ENCODE results near the gene PIK3C3. TPM values are rescaled to one million over a fixed set of nuclear protein-coding genes. Genes with fewer than 3 reads are reported as not detected.

The PIK3C3 gene
- total and polyA plus RNA-seq, 2 of the 8 experiments (the other 6 are each of a cell fraction or from before 2014, with no cell fraction given), result 15.3 to 47.4 TPM

DNA sequence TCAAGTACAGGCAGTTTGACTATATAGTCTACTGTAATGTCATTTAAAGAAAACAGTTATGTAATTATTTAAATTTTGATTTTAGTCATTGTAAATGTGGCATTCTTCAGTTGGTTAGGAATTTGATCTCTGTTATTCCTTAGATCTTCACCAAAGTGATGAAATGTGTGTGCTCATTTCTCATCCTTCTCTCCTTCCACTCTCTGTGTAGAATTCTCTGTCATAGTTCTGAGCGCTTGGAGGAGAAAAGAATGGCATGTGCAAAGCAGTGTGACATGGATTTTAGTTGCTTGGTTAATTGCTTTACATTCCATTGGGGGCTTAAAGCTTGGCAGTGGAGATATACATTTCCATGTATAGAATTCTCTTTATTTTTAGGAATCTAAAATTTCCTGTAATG is 14.8 kb downstream of the PIK3C3 start:
- Histone ChIP-seq H2BK15ac (ENCODE audit: low read length) (no peak overlapping the region), H2AK5ac (ENCODE audit: low read depth, low read length) (no peak overlapping the region), H4K91ac (replicated peaks; ENCODE audit: insufficient read length, low read length) (no peak overlapping the region), H2BK5ac (ENCODE audit: low read depth, low read length) (no peak overlapping the region), H3K4ac (replicated peaks; ENCODE audit: insufficient read length, low read depth, low read length) (no peak overlapping the region), H3K9ac (replicated peaks in 1 of 4; ENCODE audit: extremely low read depth in 1 of 4, low read depth in 3 of 4, low read length in 3 of 4) (no peak overlapping the region), H2BK120ac (replicated peaks; ENCODE audit: low read depth, low read length) (no peak overlapping the region), H3K23ac (ENCODE audit: insufficient read length) (no peak overlapping the region), H3K79me1 (ENCODE audit: low read depth, low read length) (peaks cover 6% of the 10 kb centered on the region), H3K4me2 (ENCODE audit: insufficient read depth in 1 of 2, low read depth in 2 of 2, low read length in 2 of 2) (no peak overlapping the region), H4K20me1 (replicated peaks in 1 of 2; ENCODE audit: control insufficient read depth in 1 of 2, insufficient read depth in 2 of 2, low read length in 2 of 2) (peaks cover 0 to 3% of the 10 kb centered on the region in 2 experiments), H3K23me2 (ENCODE audit: low read depth, low read length) (no peaks in the 10 kb centered on the region), H3K18ac (ENCODE audit: extremely low read depth, low read length) (no peak overlapping the region), H3K14ac (ENCODE audit: insufficient read length) (no peak overlapping the region), H3K9me3 (ENCODE audit: insufficient read depth in 2 of 2, low read depth in 1 of 2, low read length in 1 of 2) (no peaks in the 10 kb centered on the region), H3K36me3 (ENCODE audit: control insufficient read depth in 2 of 4, insufficient read depth in 4 of 4, low read length in 3 of 4) (peaks cover 2 to 42% (median 8%) of the 10 kb centered on the region in 4 experiments; a peak in 7 of 8 replicates), H4K8ac (ENCODE audit: extremely low read depth, insufficient read depth, low read length) (no peak overlapping the region), H2BK20ac (ENCODE audit: low read length) (no peak overlapping the region), H3K56ac (replicated peaks; ENCODE audit: insufficient read length, low read depth, low read length) (no peak overlapping the region), H3K4me3 (ENCODE audit: extremely low read depth in 1 of 4, insufficient read depth in 2 of 4, low read depth in 3 of 4, low read length in 4 of 4) (no peak overlapping the region), H3K79me2 (ENCODE audit: control insufficient read depth in 1 of 2, insufficient read depth in 2 of 2, low read length in 2 of 2) (peaks cover 0 to 22% of the 10 kb centered on the region in 2 experiments; a peak in 1 of 4 replicates), H3K27ac (ENCODE audit: low read depth, low read length) (no peak overlapping the region), H3K4me1 (replicated peaks in 1 of 4; ENCODE audit: control insufficient read depth in 3 of 4, insufficient read depth in 4 of 4, low read length in 3 of 4) (no peaks in the 10 kb centered on the region), H3K27me3 (replicated peaks in 1 of 4; ENCODE audit: control insufficient read depth in 3 of 4, extremely low read depth in 1 of 4, insufficient read depth in 3 of 4, low read length in 3 of 4) (no peaks in the 10 kb centered on the region), H2AFZ (ENCODE audit: low read length) (no peak overlapping the region), H4K5ac (ENCODE audit: insufficient read length, low read depth, low read length) (no peak overlapping the region), H2BK12ac (ENCODE audit: low read depth, low read length) (no peak overlapping the region)
- CTCF ChIA-PET (ENCODE audit: partially characterized antibody), result interaction anchor here (1.0 kb wide), 1 partner anchor 12 kb away, joined by 3 read pairs; no protein-coding TSS in a partner anchor
- DNase-seq (ENCODE audit: low read depth in 1 of 2, low spot score in 2 of 2) (no peak), FAIRE-seq (no peak)
- WGBS, 2 experiments (ENCODE audit: extremely low coverage in 1 of 2, insufficient coverage in 1 of 2, insufficient read length in 1 of 2, insufficient replicate concordance in 2 of 2, low coverage in 1 of 2, low lambda C conversion rate in 2 of 2, missing lambda C conversion rate in 1 of 2), result 87% methylated on average over 1 of the region's 1 CpG; no CpG with 5 or more reads in 1 of the 2 experiments
- POLR2A ChIA-PET (ENCODE audit: partially characterized antibody), result no interaction called here
- TF ChIP-seq CTCF (IDR thresholded peaks at IDR 0.05; ENCODE audit: control extremely low read depth in 1 of 3, insufficient read depth in 1 of 3, low read depth in 1 of 3, low read length in 3 of 3) (no peak), RNF2 (IDR thresholded peaks at IDR 0.05; ENCODE audit: borderline replicate concordance, low read depth, low read length, missing control alignments, poor library complexity, severe bottlenecking) (no peak), RXRA (IDR thresholded peaks at IDR 0.05; ENCODE audit: insufficient read depth, low read depth, low read length) (no peak), SAP30 (IDR thresholded peaks at IDR 0.05; ENCODE audit: insufficient read depth, insufficient replicate concordance, low read length) (no peak), RBBP5 (IDR thresholded peaks at IDR 0.05; ENCODE audit: borderline replicate concordance, low read depth, low read length) (no peak), PHF8 (conservative IDR thresholded peaks at IDR 0.05; ENCODE audit: low read depth, low read length) (no peak), CHD1 (IDR thresholded peaks at IDR 0.05; ENCODE audit: low read depth, low read length) (no peak), EGR1 (IDR thresholded peaks at IDR 0.05; ENCODE audit: borderline replicate concordance, low read depth, low read length) (no peak), CBX8 (IDR thresholded peaks at IDR 0.05; ENCODE audit: borderline replicate concordance, low read depth, low read length) (no peak)
- TF ChIP-seq, protein P1, sequence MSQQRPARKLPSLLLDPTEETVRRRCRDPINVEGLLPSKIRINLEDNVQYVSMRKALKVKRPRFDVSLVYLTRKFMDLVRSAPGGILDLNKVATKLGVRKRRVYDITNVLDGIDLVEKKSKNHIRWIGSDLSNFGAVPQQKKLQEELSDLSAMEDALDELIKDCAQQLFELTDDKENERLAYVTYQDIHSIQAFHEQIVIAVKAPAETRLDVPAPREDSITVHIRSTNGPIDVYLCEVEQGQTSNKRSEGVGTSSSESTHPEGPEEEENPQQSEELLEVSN (IDR thresholded peaks at IDR 0.05), result no peak
